ENCODE data around the gene GPR183.

Gene GPR183, protein sequence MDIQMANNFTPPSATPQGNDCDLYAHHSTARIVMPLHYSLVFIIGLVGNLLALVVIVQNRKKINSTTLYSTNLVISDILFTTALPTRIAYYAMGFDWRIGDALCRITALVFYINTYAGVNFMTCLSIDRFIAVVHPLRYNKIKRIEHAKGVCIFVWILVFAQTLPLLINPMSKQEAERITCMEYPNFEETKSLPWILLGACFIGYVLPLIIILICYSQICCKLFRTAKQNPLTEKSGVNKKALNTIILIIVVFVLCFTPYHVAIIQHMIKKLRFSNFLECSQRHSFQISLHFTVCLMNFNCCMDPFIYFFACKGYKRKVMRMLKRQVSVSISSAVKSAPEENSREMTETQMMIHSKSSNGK

DNA sequence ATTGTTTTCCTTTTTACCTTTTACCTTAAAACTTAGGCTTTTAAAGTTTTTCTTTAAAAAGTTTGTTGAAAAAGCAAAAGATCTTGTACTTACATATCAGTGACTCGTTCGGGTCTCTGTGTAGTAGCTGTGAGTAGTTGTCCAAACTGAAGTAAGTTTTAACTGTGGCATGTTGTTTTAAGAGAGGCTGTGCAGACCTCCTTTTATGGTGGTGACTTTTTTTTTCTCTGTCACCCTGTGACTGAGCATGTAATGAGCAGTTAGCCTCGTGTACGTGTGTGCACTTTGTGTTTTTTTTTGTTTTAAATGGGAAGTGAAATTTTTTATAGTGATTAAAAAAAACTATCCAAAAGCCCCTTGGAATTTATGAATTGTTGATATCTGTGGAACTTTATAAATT, at the start of gene GPR183:
TSS of gene GPR183 (minus strand) at position 153 of the 400 bp plus-strand sequence. CDS start 11,254 bp downstream, outside the sequence.
- no peak for DNase-seq

DNA sequence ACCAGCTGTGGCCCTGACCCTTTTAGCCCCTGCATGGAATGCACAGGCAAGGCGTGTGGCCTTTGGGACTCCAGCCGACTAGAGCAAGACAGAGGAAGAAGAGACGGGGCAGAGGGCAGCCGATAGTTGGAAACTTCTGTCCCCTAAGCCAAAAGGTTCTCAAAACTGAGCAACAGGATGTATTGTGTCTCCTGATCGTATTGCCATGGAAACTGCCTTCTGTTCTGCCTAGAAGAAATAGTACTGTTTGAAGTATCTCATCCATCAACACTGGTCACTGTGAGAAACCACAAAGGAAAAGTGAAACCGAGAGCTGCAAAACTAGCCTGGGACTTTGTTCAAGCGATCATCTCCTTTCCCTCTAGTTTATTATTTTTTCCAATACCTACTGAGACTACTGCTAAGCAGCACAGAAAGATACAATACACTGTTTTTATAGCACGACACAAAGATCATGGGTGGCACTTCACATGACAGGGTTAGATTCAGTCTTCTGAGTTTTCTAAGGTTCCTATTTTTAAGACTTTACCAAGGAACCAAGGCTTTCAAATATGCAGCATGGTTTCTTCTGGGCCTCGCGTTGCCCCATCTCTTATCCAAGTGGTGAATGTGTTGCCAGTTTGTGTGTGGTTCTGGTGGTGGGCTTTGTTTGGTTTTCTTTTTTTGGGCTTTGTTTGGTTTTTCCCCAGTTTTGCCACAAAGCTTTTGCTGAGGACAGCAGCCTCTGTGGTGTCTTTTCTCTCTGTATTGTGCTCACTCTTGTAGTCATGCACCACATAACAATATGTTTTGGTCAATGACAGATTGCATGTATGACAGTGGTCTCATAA, 49.3 kb upstream of the GPR183 start:
- DNase-seq: peak in 1 of 2 donors; percentile 43

DNA sequence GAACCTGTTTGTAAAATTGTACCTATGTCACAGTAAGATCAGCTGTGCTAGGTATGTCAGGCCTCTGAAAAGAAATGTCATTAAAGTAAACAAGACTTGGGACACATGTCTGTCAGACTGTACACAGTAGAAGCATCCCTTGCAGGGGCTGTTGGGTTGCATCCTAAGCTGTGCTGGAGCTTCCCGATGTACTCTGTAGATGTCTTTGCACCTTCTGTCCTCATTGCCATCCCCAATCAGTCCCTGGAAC, 48.7 kb upstream of the GPR183 start:
- no peak for DNase-seq

DNA sequence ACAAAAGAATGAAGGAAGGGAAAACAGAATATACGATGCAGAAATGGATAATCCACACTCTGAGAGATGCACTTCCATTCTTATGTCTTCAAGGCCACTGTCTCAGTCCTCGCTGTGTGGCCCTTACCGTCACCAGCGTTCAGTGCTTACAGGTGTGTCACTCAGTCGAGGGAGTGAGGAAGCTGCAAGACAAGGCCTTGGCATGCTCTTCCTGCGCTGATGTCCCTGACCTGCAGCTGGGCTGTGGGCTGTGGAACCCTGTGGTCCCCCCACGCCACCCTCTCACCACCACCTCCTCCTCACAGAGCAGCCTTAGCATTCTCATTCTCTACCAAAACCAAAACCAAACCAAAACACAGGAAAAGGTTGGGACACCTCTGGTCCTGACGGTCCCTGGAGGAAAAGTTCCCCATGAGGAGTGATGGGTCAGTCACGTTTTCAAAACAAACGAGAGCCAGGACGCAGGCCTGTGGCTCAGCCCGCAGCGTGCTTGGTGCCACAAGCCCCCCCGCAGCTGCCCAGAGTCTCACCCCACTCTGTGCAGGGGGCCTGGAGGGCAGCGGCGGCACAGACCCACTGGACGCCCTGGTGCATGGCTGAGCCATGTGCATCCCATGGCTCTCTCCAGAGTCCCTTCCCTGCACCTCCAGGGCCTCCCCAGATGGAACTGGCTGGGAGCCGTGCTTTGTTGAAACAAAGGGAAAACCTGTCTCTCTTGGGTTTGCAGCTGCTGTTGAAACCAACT, 48.2 kb upstream of the GPR183 start:
- DNase-seq: peak in 1 of 2 donors; percentile 29

DNA sequence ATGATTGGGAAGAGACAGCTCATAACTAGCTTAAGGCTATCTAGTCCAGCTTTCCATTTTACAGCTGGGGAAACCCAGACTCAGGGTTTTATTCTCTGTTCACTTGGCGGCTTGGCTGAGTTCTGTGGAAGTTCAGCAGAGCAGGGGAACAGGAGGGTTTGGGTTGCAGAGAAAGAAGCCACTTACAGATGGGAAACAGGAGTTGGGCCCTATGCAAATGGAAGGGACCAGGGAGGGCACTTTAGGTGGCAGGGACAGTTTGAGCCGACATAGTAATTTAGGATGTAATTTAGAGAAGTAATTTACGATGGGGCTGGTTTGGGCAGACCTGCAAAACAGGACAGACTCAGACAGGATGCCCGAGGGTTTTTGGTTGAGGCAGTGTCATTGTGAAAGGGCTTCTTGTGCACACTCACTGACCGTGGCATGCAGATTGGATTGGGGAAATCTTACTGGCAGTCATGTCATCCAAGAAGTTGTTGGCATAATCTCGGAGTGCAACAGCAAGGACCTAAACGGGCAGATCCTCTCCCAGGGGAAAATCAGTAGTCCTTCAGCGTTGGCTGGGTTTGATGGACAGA, 47.3 kb upstream of the GPR183 start:
- DNase-seq: peak in 1 of 2 donors; percentile 30

DNA sequence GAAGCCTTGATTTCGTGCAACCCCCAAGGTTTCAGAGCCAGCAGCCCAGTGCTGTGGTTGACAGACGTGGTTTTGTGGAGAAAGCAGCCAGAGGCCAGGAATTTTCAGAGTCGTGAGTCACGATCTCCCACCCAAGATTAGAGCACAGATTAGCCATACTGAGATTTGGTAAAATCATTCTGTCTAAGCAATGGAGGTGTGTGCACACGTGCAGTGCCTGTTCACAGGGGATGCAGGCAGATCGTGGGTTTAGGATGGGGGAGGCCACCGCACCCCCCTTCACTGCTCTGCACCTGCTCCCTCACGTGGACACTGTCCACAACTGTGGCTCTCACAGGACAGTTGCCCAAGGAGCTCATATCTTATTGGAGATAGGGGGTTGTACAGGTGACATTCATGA, 46.6 kb upstream of the GPR183 start:
- DNase-seq: peak; percentile 38 to 39

DNA sequence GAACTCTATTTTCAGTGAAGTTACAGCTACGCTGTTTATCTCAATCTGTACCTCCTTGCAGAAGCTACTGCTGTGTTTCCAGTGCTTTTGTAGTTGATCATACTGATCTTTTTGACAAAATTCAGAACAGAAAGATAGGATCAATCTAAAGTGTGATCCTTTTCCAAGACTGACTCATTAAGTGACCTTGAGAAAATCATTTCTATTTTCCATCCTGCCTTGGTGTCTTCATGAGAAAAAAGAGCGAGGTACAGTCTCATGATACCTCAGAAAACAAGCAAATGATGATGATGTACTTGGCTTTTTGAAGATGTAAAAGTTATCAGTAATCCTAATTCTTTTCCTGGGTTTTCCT, 46.0 kb upstream of the GPR183 start:
- no peak for DNase-seq

DNA sequence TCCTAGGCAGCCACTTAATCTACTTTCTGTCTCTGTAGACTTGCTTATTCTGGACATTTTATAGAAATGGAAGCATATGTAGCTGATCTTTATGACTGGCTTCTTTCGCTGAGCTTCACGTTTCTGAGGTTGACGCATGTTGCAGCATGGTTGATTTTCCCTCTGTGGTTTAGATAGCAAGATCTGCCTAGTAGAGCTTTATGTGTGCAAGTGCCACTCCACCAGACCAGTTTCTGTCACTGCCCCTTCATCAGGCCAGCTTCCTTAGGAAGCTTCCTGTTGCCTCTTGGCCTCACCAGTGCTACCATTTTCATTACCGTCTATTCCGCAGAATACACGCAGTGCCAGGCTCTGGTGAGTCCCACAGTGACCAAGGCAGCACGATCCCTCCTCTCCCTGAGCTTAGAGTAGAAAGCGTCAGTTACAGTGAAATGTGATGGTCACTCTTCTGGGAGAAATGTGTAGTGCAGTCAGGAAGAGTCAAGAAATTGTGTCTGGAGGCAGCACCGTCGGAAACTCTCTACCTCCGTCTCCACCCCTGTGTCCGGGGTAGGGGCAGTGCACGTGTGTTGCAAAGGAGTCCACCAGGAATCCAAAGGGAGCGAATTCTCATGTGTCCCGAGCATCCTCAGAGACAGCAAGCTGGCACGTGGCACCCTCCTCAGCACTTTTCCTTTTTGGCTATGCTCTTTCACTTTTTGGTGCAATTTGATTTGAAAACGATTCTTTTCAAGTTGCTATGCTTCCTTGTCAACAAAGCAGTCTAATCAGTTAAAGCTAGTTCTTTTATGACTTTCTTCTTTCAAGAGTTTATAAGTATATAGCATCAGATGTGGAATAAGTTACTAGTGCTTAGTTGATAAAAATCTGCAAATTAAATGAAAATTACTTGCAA, 45.4 kb upstream of the GPR183 start:
- peak; percentile 32 to 39 for DNase-seq

DNA sequence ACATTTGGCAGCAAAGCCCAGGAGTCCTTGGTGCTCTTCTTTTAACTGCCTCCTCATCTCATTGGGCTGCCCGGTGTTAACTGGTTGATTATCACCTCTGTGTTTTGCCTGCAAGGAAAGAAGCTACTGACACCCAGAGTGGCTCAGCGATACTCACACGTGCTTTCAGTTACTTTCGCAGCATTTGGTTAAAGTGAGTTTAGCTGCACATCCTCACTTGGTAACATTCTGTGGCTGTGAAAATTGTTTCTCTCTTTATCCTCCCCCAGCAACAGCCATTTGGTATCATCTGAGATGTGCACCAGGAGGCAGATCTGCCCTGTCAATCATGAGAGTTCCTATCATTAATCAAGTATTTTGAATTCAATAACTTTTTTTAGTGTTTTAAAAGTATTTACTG, 44.6 kb upstream of the GPR183 start:
- peak in 1 of 2 donors; percentile 51 for DNase-seq

DNA sequence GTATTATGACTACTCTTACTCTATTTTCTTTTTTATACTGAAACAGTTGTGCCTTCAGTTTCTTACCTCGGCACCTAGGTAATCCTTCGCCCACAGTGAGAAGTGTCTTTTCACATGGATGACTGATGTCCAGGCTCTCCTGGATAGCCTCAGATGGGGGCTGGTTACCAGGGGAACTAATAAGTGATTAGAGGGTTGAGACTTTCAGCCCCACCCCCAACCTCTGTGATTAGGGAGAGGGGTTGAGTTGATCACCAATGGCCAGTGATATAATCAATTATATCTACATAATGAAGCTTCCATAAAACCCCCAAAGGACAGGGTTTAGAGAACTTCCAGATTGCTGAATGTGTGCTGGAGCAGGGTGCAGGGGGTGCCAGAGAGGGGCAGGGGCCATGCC, 43.0 kb upstream of the GPR183 start:
- DNase-seq: no peak

DNA sequence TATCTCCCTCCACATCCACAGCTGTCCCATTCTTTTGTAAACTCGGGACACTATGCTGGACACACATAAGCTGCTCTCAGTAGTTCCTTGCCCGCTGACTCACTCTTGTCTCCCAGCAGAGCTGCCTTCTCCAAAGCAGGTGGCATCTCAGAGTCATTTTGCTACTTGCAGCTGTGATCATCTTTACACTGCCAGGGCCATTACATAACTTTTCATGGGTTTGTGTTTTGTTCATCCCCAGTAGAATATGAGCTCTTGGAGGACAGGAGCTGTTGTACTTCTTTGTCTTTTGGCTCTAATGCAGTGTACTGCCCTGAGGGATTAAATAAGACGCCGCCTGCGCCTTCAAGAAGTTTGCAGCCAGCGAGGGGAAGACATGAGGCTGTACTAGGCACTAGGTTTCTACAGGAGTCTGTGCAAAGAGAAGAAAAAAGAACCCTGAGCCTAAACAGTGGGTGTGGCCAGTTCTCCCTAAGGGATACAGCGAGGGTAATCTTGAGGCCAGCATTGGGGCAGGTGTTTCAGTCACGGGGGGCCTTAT, 40.8 kb upstream of the GPR183 start:
- no peak for DNase-seq

DNA sequence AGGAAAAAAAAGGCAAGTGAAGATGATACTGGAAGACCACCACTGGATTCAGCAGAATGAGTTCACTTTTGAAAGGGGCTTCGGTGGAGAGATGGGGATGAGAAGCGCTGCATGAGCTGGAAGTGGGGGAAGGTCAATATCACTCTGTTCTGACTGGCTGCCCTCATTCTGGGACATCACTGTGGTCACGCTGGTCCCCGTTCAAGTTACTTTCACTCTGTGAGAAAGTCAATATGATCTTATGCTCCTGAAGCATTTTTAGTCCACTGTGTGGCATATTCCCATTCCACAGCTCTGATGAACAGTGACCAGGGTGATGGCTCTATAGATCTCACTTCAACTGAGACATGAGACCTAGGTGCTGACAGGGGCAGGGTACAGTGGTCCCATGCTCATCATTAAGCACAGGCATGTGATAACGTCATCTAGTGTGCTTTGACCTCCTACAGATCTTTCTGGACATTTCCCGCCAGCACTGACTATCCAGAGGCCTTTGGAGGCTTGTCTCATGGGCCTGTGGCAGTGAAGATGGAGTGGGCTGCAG, 40.2 kb upstream of the GPR183 start:
- no peak for DNase-seq

DNA sequence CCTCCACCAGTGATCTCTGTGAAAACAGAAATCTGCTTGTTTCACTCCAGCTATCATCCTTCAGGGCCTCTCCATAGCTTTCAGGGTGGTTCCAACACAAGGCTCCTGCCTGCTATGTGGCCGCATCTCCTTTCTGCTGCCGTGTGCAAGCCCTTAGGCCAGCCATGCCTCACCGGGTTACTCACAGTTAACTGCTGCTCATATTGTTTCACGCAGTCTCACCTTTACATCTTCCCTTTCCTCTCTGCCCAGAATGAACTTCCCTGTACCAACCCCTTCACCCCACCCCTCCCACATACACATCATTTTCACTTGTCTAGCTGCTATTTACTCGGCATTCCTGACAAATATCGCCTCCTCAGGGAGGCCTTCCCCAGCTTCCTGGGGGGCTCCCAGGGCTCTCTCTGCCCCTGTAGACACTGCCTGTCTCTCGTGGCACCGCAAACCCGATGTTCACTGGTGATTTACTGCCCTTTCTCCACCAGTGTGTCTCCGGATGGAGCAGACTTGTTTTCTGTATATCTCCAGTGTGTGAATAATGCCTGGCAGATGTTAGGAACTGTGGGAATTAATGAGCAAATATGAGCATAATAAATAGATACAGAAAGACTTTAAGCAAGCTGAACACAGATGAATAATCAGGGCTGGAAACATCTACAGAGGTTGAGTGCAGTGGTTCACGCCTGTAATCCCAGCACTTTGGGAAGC, 39.3 kb upstream of the GPR183 start:
- no peak for DNase-seq

DNA sequence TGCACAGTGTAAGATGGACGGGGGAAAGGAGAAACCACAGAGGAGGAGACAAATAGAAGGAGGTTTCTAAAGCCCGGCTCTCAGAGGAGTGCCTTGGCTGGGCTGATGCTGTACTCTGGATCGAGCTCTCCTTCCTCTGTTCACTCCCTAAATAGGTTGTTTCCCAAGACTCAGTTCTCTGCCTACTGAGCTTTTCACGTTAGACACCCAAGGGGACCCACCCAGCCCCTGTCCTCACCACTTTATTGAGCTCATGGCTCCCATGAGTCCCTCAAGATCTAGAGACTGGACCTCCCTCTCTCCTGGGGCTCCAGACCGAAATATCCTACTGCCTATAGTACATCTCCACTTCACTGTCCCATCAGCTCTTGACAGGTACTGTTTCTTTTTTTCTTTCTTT, 38.1 kb upstream of the GPR183 start:
- DNase-seq: no peak

DNA sequence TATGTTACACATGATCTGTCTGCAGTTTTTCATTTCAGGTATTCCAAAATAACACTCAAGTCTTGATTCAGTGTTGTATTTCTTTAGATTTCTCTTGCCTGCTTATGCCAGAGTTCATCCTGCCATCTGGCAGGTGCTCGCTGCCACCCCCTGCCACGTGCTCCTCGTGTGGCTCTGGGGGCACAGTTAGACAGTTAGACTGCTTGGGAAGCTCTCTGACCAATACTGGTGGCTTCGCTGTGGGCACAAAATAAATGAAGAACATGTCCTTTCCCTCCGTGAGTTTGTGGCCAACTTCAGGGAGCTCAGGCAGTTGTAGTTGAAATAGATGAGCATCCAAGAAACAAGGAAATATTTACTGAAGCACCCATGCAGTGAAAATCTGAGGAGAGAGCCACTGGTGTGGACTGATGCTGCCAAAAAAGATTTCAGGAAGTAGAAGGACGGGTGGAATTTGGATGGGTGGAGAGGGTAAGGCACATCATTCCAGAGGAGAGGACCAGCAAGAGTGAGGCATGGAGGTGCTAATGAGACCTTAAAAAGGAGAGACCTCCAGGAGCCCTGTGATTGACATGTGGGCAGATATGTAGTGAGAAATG, 37.5 kb upstream of the GPR183 start:
- DNase-seq: no peak

DNA sequence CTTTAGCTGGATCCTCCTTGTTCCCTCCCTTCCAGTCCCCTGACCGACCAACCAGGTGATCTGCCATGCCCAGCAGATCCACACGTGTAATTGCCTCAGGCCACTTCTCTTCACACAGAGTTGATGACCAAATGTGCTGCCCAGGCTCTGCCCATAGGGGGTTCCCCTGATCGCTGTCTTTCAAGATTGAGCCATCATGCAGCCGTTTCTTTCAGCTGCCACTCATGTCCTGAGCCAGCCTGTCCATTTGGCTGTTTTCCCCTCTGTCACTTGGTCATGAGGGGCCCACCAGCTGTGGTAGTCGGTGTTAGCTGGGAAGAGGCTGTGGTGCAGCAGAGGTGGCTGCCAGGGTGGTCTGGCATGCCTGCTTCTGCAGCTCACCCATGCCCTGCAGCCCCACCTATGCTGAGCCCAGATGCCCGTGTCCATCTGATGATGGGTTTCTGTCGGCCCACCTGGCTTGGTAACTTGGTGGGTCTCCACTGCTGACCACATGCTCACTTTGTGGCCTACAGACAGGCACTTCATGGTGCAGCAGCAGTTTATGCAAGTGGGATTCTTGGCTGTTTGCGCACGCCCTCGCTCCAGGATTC, 35.6 kb upstream of the GPR183 start:
- no peak for DNase-seq

DNA sequence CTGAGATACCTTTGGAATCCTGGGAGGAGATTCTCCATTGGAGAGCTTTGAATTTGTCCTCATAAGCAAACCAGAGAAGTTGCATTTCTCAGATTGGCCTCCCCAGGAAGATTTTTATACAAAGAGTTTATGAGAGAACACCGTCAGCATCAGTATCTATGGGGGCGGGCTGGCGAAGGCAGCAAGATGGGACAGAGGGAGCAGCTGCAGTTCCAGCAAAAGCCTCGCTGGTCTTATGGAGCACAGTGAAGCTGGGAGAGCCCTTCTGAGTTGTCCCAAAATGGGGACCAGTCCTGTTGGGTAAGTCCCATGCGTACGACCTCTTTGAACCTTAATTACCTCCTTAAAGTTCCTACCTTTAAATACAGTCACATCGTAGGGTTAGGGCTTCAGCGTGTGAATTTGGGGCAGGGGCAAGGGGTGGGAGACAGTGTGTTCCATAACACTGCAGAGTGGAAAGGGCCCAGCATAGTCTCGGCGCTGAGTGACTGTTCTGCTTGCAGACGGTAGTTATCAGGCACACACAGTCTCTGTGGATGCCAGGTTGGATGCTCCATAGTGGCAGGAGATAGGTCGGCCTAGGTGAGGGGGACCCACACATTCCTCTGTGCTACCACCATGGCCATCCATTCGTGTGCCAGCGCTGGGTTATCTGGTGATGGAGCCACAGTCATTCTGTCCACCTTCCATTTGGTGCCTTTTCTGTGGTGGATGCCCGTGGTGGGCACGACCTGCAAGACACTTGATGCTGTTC, 34.9 kb upstream of the GPR183 start:
- DNase-seq: no peak

DNA sequence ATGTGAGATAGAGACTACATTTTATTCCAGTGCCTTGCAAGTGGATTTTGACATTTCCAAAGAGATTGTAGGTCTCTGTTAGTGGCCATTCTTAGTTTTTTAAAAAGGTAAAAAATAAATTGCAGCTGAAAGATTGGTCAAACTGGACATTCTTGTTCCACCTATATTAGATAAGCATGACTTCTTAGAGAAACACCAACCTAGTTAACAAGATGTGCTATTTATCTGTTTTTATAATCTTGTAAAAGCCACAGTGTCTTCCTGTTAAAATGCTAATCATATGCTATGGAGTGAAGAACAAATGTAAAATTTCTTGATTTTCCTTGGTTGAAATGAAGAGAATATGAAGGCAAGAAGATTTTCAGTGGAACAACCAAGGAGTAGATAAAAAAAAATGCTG, 33.4 kb upstream of the GPR183 start:
- DNase-seq: no peak

DNA sequence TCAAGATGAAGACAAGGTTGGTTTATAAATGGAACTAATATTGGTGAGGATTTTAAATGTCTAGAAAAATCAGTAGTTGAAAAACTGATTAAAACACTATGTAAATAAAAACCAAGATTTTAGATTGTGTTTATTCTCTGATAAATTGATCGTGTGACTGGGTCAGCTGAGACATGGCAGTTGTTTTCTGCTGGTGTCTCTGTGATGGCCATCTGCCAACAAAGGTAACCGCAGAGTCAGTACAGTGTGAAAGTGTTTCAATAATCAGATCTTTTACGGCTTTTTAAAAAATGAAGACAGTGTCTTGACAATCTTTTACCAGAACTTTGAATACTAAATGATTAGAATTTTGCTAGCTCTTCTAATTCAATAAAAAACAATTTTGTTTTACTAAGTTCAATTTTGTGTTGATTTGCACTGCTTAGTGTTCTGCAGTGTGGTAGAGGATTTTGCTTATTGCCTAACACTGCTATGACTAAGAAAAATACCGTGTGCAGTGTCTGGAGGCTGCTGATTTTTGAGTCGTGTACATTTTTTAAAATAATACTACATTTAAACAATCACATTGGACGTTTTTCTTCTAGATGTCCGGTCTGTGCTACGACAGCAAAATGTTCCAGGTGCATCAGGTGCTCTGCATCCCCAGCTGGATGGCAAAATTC, 32.7 kb upstream of the GPR183 start:
- peak in 1 of 2 donors; percentile 44 for DNase-seq

Measured in stimulated activated CD4-positive, alpha-beta T cell treated with anti-CD3 and anti-CD28 coated beads, Interleukin-2, amount 100 ng/mL, for 24 hours (primary cell).